Lower lobe of right lung (tissue), 2 donors: ENCODE results near the gene AIF1L. TPM values are rescaled to one million over a fixed set of nuclear protein-coding genes. Genes with fewer than 3 reads are reported as not detected.

Source experiments
- ATAC-seq, 2 donors: fragments of 200-7000 bp; cut with Tn5 transposase; one replicate each; pipeline ENCODE4 v1.9.1; 2020 to 2022; ENCODE audit warnings: mild to moderate bottlenecking in 2 of 2, moderate library complexity in 2 of 2
- DNase-seq: peaks from one replicate; pipeline ENCODE4 v3.0.0-alpha.2; 2020
- H3K27ac ChIP-seq: fragments of 200-600 bp; one replicate; pipeline ENCODE4 v1.8.0; 2022
- H3K27me3 ChIP-seq: fragments of 200-600 bp; one replicate; pipeline ENCODE4 v1.8.0; 2022; ENCODE audit warnings: low read depth
- H3K36me3 ChIP-seq: fragments of 200-600 bp; one replicate; pipeline ENCODE4 v1.8.0; 2022; ENCODE audit warnings: mild to moderate bottlenecking
- H3K4me1 ChIP-seq: fragments of 200-600 bp; one replicate; pipeline ENCODE4 v1.8.0; 2022
- H3K4me3 ChIP-seq: fragments of 200-600 bp; one replicate; pipeline ENCODE4 v1.8.0; 2022; ENCODE audit warnings: mild to moderate bottlenecking
- H3K9me3 ChIP-seq: fragments of 200-600 bp; one replicate; pipeline ENCODE4 v1.8.0; 2022
- intact Hi-C: fragments of 100-400 bp; cut with DNase I; formaldehyde crosslinking; loops from one replicate; pipeline ENCODE4 v1.11.0; 2022
- total RNA-seq: library from RNA; stranded (reverse); fragmentation: NEBNext Ultra II Directional; extraction: Animal tissue kit (Norgen Biotek cat#: 25700); gene quantifications from one replicate; pipeline ENCODE4 v1.2.1, GENCODE V29; 2021
- TF ChIP-seq, protein P1 (sequence below): fragments of 200-600 bp; IDR thresholded peaks from one replicate; pipeline ENCODE4 v1.8.0; 2022; ENCODE audit warnings: antibody characterized with exemption, mild to moderate bottlenecking
- donor health status: DM: no; HTN: yes; CAD: no; lungs with severe emphysema.

The AIF1L gene
- total RNA-seq, 1 donor from 2014 or later: 16.0 TPM

GRCh38 chr9:131138676-131139075, 42.3 kb downstream of the AIF1L start:
- Histone ChIP-seq H3K27me3 (no peaks in the 10 kb centered on the region), H3K4me3 (no peak overlapping the region), H3K4me1 (no peaks in the 10 kb centered on the region), H3K9me3 (no peaks in the 10 kb centered on the region), H3K36me3 (peaks cover 100% of the 10 kb centered on the region), H3K27ac (no peak overlapping the region)
- no peak for DNase-seq
- intact Hi-C loops: no loop called here
- ATAC-seq: no peak
- TF ChIP-seq, protein P1, sequence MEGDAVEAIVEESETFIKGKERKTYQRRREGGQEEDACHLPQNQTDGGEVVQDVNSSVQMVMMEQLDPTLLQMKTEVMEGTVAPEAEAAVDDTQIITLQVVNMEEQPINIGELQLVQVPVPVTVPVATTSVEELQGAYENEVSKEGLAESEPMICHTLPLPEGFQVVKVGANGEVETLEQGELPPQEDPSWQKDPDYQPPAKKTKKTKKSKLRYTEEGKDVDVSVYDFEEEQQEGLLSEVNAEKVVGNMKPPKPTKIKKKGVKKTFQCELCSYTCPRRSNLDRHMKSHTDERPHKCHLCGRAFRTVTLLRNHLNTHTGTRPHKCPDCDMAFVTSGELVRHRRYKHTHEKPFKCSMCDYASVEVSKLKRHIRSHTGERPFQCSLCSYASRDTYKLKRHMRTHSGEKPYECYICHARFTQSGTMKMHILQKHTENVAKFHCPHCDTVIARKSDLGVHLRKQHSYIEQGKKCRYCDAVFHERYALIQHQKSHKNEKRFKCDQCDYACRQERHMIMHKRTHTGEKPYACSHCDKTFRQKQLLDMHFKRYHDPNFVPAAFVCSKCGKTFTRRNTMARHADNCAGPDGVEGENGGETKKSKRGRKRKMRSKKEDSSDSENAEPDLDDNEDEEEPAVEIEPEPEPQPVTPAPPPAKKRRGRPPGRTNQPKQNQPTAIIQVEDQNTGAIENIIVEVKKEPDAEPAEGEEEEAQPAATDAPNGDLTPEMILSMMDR: no peak

DNA sequence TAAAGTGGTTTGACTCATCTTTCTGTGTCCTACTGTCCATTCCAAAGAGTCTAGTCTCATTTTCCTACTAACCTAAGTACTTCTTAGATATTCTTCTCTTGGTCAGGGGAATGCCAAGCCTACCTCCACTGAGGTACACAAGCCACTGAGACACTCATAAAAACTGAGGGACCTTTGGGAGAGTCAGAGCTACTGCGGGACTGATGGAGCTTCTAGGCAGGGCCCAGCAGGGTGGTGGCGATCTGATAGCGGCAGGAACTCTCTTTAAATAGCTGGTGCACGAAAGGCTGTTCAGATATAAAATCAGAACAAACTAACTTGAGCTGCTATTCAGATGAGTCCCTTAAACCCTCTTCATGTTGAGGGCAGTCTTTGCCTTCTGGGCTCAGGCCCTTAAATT, 43.8 kb downstream of the AIF1L start:
- DNase-seq: no peak
- H3K4me1 ChIP-seq: no peaks in the 10 kb centered on the region
- H3K9me3 ChIP-seq: no peaks in the 10 kb centered on the region
- no peak overlapping the region for H3K27ac ChIP-seq
- H3K27me3 ChIP-seq: no peaks in the 10 kb centered on the region
- intact Hi-C loops: no loop called here
- H3K4me3 ChIP-seq: no peak overlapping the region
- ATAC-seq: no peak
- peaks cover 100% of the 10 kb centered on the region for H3K36me3 ChIP-seq
- TF ChIP-seq, protein P1: no peak

GRCh38 chr9:131140550-131140949, 44.2 kb downstream of the AIF1L start:
- DNase-seq: no peak
- H3K9me3 ChIP-seq: no peaks in the 10 kb centered on the region
- ATAC-seq: no peak
- TF ChIP-seq, protein P1: no peak
- H3K27me3 ChIP-seq: no peaks in the 10 kb centered on the region
- H3K4me1 ChIP-seq: no peaks in the 10 kb centered on the region
- intact Hi-C loops: no loop called here
- H3K36me3 ChIP-seq: peaks cover 100% of the 10 kb centered on the region
- H3K4me3 ChIP-seq: no peak overlapping the region
- H3K27ac ChIP-seq: no peak overlapping the region

- TF ChIP-seq, protein P1: no peak
- peaks cover 100% of the 10 kb centered on the region for H3K36me3 ChIP-seq
- ATAC-seq (no peak), DNase-seq (no peak)
- H3K27ac ChIP-seq: no peak overlapping the region
- H3K9me3 ChIP-seq: no peaks in the 10 kb centered on the region
- no peaks in the 10 kb centered on the region for H3K27me3 ChIP-seq
- no peak overlapping the region for H3K4me3 ChIP-seq
- intact Hi-C loops: no loop called here
- no peaks in the 10 kb centered on the region for H3K4me1 ChIP-seq
Measured at GRCh38 chr9:131142160-131142559, 45.8 kb downstream of the AIF1L start.

- Histone ChIP-seq H3K4me3 (no peak overlapping the region), H3K27me3 (no peaks in the 10 kb centered on the region), H3K9me3 (no peaks in the 10 kb centered on the region), H3K4me1 (no peaks in the 10 kb centered on the region), H3K36me3 (peaks cover 100% of the 10 kb centered on the region), H3K27ac (no peak overlapping the region)
- TF ChIP-seq, protein P1: no peak
- no peak for DNase-seq
- no peak for ATAC-seq
- intact Hi-C loops: no loop called here
Measured at GRCh38 chr9:131144201-131144600, 47.9 kb downstream of the AIF1L start.

GRCh38 chr9:131145245-131145644, 48.9 kb downstream of the AIF1L start:
- no peaks in the 10 kb centered on the region for H3K4me1 ChIP-seq

More at GRCh38 chr9:131145245-131145644, 48.9 kb downstream of the AIF1L start:
- Histone ChIP-seq H3K27ac (no peak overlapping the region), H3K27me3 (no peaks in the 10 kb centered on the region), H3K4me3 (no peak overlapping the region), H3K36me3 (peaks cover 100% of the 10 kb centered on the region), H3K9me3 (no peaks in the 10 kb centered on the region)
- DNase-seq (no peak), ATAC-seq (no peak)
- intact Hi-C loops: no loop called here
- TF ChIP-seq, protein P1: no peak
